ENCODE data around the gene KIAA0408. TPM values are rescaled to one million over a fixed set of nuclear protein-coding genes. Genes with fewer than 3 reads are reported as not detected.

The KIAA0408 gene
- total RNA-seq, 6 donors from 2014 or later, result 6.4 to 80.5 (median 32.2) TPM

DNA sequence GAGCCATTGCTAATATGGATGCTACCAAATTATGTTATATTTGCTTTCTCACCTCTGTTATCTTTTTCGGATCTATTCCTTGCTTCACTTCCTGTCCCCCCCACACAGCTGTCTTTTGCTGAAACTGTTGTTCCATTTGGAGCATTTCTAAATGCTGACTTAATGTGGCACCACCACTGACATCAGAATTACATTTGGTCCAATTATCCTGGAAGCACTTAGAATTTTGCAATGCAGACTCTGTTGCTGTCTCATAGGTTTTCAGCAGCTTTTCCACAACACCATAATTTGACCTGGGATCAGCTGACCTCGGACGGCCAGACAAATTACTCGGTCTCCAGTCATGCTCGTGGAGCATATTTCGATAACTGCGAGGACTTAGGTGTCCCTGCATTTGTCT, 12.8 kb downstream of the KIAA0408 start:
- no peaks in the 10 kb centered on the region for H3K27me3 ChIP-seq
- WGBS, 2 donors, result 84 to 87% methylated on average over 7 of the region's 7 CpGs
- TF ChIP-seq EP300 (IDR thresholded peaks at IDR 0.05) (no peak), POLR2AphosphoS5 (IDR thresholded peaks at IDR 0.05) (no peak), CTCF (IDR thresholded peaks at IDR 0.05) (no peak), POLR2A (IDR thresholded peaks at IDR 0.05) (no peak)
- peaks cover 0 to 12% (median 3%) of the 10 kb centered on the region in 4 donors for H3K36me3 ChIP-seq
- DNase-seq, result no peak
- H3K27ac ChIP-seq, result no peak overlapping the region
- ATAC-seq (ENCODE audit: low FRiP score in 2 of 2), result no peak
- H3K9me3 ChIP-seq, result no peaks in the 10 kb centered on the region
- no peak overlapping the region for H3K4me3 ChIP-seq
- no peaks in the 10 kb centered on the region for H3K4me1 ChIP-seq

DNA sequence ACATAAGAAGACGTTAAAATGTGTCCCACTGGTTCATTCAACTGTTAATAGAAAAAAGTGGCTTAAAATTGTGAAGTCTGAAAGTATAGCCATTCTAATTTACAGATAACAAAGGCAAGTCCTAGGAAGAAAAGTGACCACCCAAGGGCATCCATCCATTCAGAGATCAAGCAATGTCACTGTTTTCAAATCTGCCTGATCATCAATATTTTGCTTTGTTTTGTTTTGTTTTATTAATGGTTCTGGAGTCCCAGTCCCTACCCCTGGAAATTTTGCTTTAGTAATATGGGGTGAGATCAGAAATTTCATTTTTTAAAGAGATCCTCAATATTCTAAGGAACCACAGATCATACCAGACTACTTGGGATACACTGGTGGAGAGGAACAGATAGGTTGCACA, 17.3 kb downstream of the KIAA0408 start:
- H3K27ac ChIP-seq, result no peak overlapping the region
- TF ChIP-seq EP300 (IDR thresholded peaks at IDR 0.05) (no peak), POLR2AphosphoS5 (IDR thresholded peaks at IDR 0.05) (no peak), CTCF (IDR thresholded peaks at IDR 0.05) (no peak), POLR2A (IDR thresholded peaks at IDR 0.05) (no peak)
- H3K36me3 ChIP-seq, result no peaks in the 10 kb centered on the region
- ATAC-seq (ENCODE audit: low FRiP score in 2 of 2) (no peak), DNase-seq (no peak)
- 83 to 84% methylated on average over 1 of the region's 1 CpG for WGBS, 2 donors
- H3K27me3 ChIP-seq, result no peaks in the 10 kb centered on the region
- H3K9me3 ChIP-seq, result no peaks in the 10 kb centered on the region
- H3K4me1 ChIP-seq, result no peaks in the 10 kb centered on the region
- no peak overlapping the region for H3K4me3 ChIP-seq

GRCh38 chr6:127439718-127440117, 19.5 kb downstream of the KIAA0408 start:
- Histone ChIP-seq H3K36me3 (no peaks in the 10 kb centered on the region), H3K4me1 (no peaks in the 10 kb centered on the region), H3K4me3 (no peak overlapping the region), H3K27me3 (no peaks in the 10 kb centered on the region), H3K9me3 (no peaks in the 10 kb centered on the region), H3K27ac (no peak overlapping the region)
- ATAC-seq (ENCODE audit: low FRiP score in 2 of 2) (no peak), DNase-seq (no peak)
- TF ChIP-seq CTCF (IDR thresholded peaks at IDR 0.05) (no peak), EP300 (IDR thresholded peaks at IDR 0.05) (no peak), POLR2AphosphoS5 (IDR thresholded peaks at IDR 0.05) (no peak), POLR2A (IDR thresholded peaks at IDR 0.05) (no peak)
- 38 to 72% methylated on average over 2 of the region's 2 CpGs for WGBS, 2 donors

GRCh38 chr6:127436578-127437110, 22.5 kb downstream of the KIAA0408 start:
- Histone ChIP-seq H3K36me3 (no peaks in the 10 kb centered on the region), H3K4me1 (no peaks in the 10 kb centered on the region), H3K27me3 (no peaks in the 10 kb centered on the region), H3K4me3 (no peak overlapping the region), H3K9me3 (no peaks in the 10 kb centered on the region), H3K27ac (no peak overlapping the region)
- WGBS, 2 donors, result 85 to 88% methylated on average over 2 to 3 of the region's 3 CpGs
- TF ChIP-seq EP300 (IDR thresholded peaks at IDR 0.05) (no peak), CTCF (IDR thresholded peaks at IDR 0.05) (no peak), POLR2A (IDR thresholded peaks at IDR 0.05) (no peak), POLR2AphosphoS5 (IDR thresholded peaks at IDR 0.05) (no peak)
- DNase-seq, result no peak
- ATAC-seq (ENCODE audit: low FRiP score in 2 of 2), result no peak

DNA sequence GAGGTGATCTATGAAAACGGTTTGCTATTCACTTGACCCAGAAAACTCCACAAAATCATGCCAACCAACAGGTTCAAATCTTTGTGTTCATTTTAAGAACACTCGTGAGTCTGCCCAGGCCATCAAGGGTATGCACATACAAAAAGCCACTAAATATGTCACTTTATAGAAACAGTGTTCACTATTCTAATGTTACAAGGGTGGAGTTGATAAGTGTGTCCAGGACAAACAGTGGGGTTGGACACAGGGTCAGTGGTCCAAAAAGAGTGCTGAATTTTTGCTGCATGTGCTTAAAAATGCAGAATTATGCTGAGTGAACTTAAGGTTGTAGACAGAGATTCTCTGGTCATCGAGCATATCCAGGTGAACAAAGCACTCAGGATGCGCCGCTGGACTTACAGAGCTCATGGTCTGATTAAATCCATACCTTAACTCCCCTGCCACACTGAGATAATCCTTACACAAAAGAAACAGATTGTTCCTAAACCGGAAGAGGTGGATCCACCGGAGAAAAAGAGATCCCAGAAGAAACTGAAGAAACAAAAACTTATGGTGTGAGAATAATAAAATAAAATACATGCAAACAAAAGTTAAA, 23.5 kb downstream of the KIAA0408 start:
- no peak overlapping the region for H3K27ac ChIP-seq
- no peaks in the 10 kb centered on the region for H3K27me3 ChIP-seq
- no peak for ATAC-seq (ENCODE audit: low FRiP score in 2 of 2)
- TF ChIP-seq POLR2A (IDR thresholded peaks at IDR 0.05) (no peak), POLR2AphosphoS5 (IDR thresholded peaks at IDR 0.05) (no peak), CTCF (IDR thresholded peaks at IDR 0.05) (no peak), EP300 (IDR thresholded peaks at IDR 0.05) (no peak)
- no peak overlapping the region for H3K4me3 ChIP-seq
- H3K36me3 ChIP-seq, result no peaks in the 10 kb centered on the region
- H3K9me3 ChIP-seq, result no peaks in the 10 kb centered on the region
- no peaks in the 10 kb centered on the region for H3K4me1 ChIP-seq
- WGBS, 2 donors, result 79 to 84% methylated on average over 7 of the region's 7 CpGs
- DNase-seq, result no peak

All from upper lobe of left lung (tissue), 6 donors.